NCI-H146 treated with DMSO at 0.1 percent for 48 hours (cell line): ENCODE measurements around the gene ECPAS.
A peak's percentile ranks its signal among the peaks of the same experiment; 100 is the strongest.
"Not testable (repeated sequence)": the region's sequence is repeated elsewhere in the genome, so short reads cannot be mapped to it uniquely, and the experiment has no call there.

Source experiments
- DNase-seq: peaks from one replicate; lab custom pipeline; 2025; ENCODE audit not compliant: unreplicated experiment; lab: John Stamatoyannopoulos, UW

ECPAS gene

DNA sequence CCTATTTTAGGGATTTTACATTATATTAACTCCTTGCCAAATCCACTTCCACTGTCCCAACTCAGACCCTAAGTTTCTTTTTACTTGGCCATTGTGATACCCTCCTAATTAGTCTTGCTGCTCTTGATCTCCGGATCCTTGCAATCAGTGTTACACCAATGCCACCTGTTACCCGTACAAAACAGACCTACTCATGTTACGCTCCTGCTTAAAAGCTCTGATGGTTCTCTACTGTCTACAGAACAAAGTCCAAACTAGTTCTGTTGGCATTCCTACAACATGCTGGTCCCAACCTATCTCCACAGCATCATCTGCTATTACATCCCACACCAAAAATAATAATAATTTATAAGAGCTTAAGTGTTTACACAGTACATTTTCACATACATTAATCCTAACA lies 9.8 kb downstream of the ECPAS start:
- no peak for DNase-seq

DNA sequence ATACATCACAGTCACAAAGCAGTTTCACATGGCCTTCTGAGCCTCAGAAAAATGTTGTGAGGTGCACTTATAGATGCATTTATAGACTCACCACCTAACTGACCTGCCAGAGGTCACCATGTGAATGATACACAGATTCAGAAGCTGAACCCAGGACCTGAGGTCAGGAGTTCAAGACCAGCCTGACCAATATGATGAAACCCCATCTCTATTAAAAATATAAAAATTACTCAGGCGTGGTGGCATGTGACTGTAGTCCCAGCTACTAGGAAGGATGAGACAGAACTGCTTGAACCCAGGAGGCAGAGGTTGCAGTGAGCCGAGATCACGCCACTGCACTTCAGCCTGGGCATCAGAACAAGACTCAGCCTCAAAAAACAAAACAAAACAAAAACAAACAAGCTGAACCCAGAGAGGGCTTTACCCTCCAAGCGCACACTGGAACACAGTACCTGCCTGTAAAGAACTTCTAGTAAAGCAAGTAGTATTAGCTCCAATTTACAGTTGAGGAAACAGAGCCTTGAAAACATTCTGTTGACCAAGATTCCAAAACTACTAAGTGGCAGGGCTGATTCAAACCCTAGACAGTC lies 16.3 kb downstream of the ECPAS start:
- DNase-seq: no peak

GRCh38 chr9:111463048-111463447 lies 21.1 kb downstream of the ECPAS start:
- DNase-seq: no peak

GRCh38 chr9:111458139-111459009 lies 25.8 kb downstream of the ECPAS start:
- DNase-seq: no peak

- no peak for DNase-seq
Observed at GRCh38 chr9:111456529-111456928, 27.7 kb downstream of the ECPAS start.

GRCh38 chr9:111455638-111456037 lies 28.5 kb downstream of the ECPAS start:
- no peak for DNase-seq

- no peak for DNase-seq
Observed at GRCh38 chr9:111454751-111455150, 29.4 kb downstream of the ECPAS start.

DNA sequence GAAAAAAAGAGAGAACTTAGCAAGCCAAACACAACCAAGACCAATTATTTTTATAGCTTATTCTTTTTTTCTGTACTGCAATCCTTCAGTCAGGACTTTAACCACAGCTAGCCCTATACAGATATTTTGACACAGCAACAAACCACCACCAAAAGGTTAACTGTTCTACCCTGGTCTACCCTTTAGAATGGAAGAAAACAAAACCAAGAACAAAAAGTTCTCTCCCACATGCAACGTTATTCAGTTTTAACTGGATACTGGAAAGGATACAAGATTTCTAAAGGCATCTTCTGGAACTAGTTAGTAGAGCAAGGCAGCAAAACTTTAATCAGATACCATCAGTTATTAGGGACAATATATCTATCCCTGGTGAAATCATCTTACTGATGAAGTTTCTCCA lies 32.6 kb downstream of the ECPAS start:
- no peak for DNase-seq

GRCh38 chr9:111450124-111450523 lies 34.1 kb downstream of the ECPAS start:
- DNase-seq: no peak

GRCh38 chr9:111449705-111450104 lies 34.5 kb downstream of the ECPAS start:
- no peak for DNase-seq

DNA sequence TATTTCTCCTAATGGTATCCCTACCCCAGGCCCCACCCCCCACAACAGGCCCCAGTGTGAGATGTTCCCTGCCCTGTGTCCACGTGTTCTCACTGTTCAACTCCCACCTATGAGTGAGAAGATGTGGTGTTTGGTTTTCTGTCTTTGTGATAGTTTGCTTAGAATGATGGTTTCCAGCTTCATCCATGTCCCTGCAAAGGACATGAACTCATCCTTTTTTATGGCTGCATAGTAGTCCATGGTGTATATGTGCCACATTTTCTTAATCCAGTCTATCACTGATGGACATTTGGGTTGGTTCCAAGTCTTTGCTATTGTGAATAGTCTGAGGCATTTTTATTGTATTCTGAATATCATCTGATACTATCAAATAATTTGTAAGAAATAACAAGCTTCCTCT lies 38.4 kb downstream of the ECPAS start:
- not testable (repeated sequence) for DNase-seq

DNA sequence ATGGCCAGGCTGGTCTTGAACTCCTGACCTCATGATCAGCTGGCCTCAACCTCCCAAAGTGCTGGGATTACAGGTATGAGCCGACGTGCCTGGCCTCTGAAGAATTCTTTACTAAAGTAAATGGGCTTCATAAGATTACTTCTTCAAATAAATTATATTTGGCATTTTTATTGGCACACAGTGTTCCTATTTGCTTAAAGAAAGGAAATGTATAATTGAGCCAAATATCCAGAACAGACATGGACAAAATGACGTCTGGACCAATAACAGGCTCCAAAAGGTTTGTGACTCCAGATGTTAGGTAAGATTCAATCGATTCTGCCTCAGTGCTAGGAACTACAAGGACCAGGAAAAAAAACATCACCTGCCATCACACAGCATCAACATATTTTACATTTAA lies 40.7 kb downstream of the ECPAS start:
- DNase-seq: no peak

- DNase-seq: no peak
Observed at GRCh38 chr9:111442360-111443027, 41.7 kb downstream of the ECPAS start.

DNA sequence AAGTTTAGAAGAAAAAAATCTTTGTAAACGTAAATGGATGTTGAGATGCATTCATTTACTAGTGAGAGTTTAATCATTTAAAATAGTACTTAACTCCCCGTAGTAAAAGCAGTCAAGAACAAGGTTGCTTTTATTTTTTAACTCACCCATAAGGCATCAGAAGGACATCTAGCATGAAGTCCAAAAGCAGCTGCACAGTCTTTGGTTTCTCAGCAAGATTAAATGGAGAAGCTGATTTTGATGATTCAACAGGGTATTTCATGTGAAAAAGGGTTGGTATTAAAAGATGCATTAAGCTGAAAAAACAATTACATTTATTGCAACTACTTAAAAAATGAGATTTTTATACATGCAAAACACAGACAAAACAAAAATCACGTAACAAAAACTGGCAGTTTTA lies 44.0 kb downstream of the ECPAS start:
- DNase-seq: no peak

DNA sequence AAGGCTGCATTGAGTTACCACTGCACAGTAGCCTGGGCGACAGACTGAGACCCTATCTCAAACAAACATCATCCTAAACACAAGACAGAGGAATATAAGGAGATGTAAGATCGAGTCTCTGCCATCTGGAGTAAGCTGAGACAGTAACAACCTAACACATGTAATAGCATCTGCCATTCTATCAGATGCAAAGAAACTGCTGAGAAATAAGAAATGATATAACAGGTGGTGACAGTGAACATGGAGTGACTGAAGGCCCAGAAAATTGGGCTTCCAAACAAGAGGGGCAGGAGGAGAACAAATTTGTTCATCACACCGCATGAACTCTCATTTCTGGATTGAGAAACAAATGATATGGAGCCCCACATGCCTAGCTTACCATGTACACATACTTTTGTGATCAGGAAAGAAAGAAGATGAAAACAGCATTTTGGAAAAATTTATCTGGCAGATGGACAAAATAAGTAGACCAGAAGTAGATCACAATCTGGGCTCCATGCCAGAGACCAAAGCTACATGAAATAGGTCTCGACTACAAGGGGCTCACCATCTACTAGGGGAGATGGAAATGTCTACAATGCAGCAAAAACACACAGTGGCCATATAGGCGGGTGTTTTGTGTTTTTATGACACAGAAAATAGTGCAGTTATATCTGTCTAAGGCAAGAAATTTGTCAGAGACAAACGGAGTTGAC lies 45.5 kb downstream of the ECPAS start:
- no peak for DNase-seq

GRCh38 chr9:111436571-111436970 lies 47.6 kb downstream of the ECPAS start:
- no peak for DNase-seq

- no peak for DNase-seq
Observed at GRCh38 chr9:111433082-111433481, 51.1 kb downstream of the ECPAS start.

DNA sequence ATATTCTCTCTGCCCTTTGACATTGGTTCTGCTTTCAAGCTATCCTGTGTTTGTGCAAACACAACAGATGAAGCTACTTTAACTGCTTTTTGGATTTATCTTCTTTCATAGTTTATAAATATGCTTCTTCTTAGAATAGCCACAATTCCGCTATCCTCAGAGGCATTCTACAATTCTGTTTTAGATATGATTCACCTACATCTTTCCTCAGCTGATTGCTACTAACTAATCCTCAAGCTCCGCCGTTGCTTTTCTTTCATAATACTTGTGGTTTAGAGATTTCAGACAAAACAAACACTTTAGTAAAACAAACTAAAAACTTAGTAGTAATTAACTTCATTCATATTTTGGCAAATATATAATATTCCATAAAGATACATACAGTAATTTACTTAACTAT lies 52.5 kb downstream of the ECPAS start:
- DNase-seq: no peak

DNA sequence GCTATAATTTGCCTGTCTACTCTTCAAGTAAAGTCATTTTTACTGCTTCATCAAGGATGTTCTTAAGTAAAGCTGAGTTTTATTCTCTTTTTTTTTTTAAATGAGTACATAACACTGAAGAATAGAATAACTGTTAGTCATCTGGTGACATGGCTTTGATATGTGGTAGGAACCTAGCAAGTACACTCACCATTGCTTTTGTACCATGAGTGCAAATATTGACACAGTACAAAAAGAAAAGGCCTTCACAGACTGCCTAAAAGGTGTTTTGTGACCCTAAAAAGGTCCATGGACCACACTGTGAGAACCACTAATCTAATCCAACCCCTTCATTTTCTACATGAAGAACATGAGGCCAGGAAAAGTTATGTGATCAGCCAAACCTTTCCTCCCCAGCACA lies 55.0 kb downstream of the ECPAS start:
- peak; percentile 2 for DNase-seq

- no peak for DNase-seq
Observed at GRCh38 chr9:111427186-111427585, 57.0 kb downstream of the ECPAS start.

DNA sequence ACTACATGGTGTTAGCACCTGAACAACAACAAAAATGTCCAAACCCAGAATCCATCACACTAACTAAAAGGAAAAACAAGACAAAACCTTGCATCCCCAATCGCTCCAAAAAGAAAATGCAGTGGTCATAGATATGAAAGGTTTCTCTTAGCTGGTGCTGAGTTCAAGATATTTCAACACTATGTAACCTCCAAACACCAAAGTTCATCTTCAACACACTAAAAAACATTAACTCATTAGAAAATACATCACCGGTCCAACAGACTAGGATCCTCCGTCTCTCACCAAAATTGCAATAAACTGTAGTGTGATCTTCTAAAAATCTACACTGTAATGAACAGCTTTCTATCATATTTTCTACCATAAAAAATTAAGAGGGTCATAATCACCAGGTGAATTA lies 60.8 kb downstream of the ECPAS start:
- no peak for DNase-seq

DNA sequence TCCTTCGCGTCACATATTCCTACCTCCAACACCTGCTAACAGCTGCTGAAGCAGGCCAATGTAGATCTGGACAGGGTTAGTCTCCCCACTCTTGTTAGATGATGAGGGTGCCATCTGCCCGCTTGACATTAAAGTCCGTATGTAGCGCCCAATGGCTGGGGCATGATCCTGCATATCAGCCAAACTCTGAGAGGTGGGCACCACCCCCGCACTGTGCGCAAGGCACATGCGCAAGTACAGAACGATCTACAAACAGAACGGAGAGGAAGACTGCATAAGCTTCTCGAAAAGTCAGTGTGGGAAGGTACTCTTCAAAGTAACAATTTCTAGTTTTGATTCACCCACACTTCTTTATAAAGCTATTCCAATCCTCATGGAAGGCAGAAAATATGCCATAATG lies 69.8 kb downstream of the ECPAS start:
- no peak for DNase-seq
